DOHH2 (cell line): Measurements from ENCODE around the gene RSF1.

Experiments
- CTCF ChIP-seq: fragments of 200-600 bp; sonication (generic); IDR thresholded peaks from one replicate; pipeline ENCODE4 v1.5.1; 2014; ENCODE audit warnings: antibody characterized with exemption, mild to moderate bottlenecking, low read depth, low read length; ENCODE audit not compliant: poor library complexity, severe bottlenecking
- EZH2phosphoT487 ChIP-seq: fragments of 200-600 bp; sonication (generic); IDR thresholded peaks from 2 replicates; pipeline ENCODE4 v1.6.1; 2017; ENCODE audit warnings: borderline replicate concordance, mild to moderate bottlenecking, antibody characterized with exemption, low read length, moderate library complexity, mixed read lengths

GRCh38 chr11:77644887-77645286 is 175.6 kb downstream of the RSF1 start:
- TF ChIP-seq CTCF (no peak), EZH2phosphoT487 (no peak)
